Ovary (tissue), 3 donors: ENCODE data around the gene NUPR1.

Source experiments
- CTCF ChIP-seq, 3 donors: fragments of 450-650 bp in 2 of 3; fragments of 200-600 bp in 1 of 3; IDR thresholded peaks; one replicate each; pipeline versions ENCODE4 v1.5.1 to v1.8.0; 2016 to 2022; ENCODE audit warnings: antibody characterized with exemption in 3 of 3, mild to moderate bottlenecking in 1 of 3
- POLR2A ChIP-seq: fragments of 450-650 bp; IDR thresholded peaks from one replicate; pipeline ENCODE4 v1.6.1; 2017; ENCODE audit warnings: antibody characterized with exemption, mild to moderate bottlenecking, moderate library complexity
- donor health status: DM: no; HTN: no; CAD: no.

- TF ChIP-seq POLR2A: no peak
- no peak for TF ChIP-seq CTCF (IDR thresholded peaks at IDR 0.05)
Observed at GRCh38 chr16:28494121-28494851, 44.5 kb downstream of the NUPR1 start, which contains the start of gene APOBR.
